Hepatocyte (in vitro differentiated cells): Measurements from ENCODE around the gene DZANK1.

Source experiments
- CTCF ChIP-seq: fragments of 200-600 bp; sonication (generic); IDR thresholded peaks from 2 replicates; pipeline ENCODE4 v1.5.1; 2016; ENCODE audit warnings: antibody characterized with exemption, mild to moderate bottlenecking; ENCODE audit not compliant: poor library complexity
- EZH2 ChIP-seq: fragments of 200-600 bp; sonication (generic); IDR thresholded peaks from 2 replicates; pipeline ENCODE4 v1.6.1; 2016; ENCODE audit warnings: antibody characterized with exemption, mild to moderate bottlenecking, borderline replicate concordance
- EZH2phosphoT487 ChIP-seq: fragments of 200-600 bp; sonication (generic); IDR thresholded peaks from one replicate; pipeline ENCODE4 v1.6.1; 2018; ENCODE audit warnings: antibody characterized with exemption, mild to moderate bottlenecking, low read depth, moderate library complexity; ENCODE audit not compliant: unreplicated experiment, severe bottlenecking

- TF ChIP-seq CTCF: no peak
- no peak for TF ChIP-seq EZH2
- no peak for TF ChIP-seq EZH2phosphoT487
These were observed 50.3 kb downstream of the DZANK1 start for GRCh38 chr20:18416486-18416885.
